Activated gamma-delta T cell (primary cell): ENCODE data around the gene WWOX.

Source experiments
- DNase-seq: peaks from one replicate; lab custom pipeline; 2025; lab: John Stamatoyannopoulos, UW

The WWOX gene

DNA sequence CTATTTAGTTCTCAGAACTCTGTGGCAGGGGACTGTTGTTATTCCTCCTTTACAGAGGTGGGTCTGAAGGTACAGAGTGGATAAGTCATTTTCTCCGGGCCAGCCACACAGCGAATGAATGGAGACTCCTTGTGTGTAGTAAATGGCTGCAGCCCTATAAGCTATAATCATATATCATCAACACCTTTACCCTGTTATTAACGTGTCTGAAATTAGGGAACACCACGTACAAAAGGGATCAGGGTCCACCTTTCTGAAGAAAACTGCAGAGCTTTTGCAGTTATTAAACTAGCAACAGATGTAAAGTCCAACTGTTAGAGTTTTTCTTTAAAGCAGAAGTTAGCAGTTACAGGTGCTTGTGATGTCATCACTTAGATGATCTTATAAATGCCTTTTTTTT, 804.4 kb downstream of the WWOX start:
- no peak for DNase-seq

GRCh38 chr16:78906135-78906534, 806.7 kb downstream of the WWOX start:
- DNase-seq = no peak

DNA sequence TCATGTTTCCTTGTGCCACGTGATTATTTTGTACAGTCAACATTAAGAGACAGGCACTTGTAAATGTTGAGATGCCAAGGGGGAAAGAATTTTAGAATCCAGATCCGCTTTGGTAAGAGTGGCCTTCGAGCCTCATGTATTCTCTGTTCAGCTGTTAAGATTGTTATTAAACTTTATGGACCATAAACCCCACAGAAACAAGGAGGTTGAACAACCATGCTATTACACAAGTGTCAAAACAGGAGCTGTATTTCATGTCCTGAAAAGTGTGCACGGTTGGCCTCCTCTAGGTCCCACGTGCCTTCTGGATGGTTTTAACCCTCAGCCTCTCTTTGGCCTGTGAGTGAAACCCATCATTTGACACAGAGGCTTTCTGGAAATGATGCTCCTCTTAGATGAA, 809.8 kb downstream of the WWOX start:
- no peak for DNase-seq

- no peak for DNase-seq
Measured at GRCh38 chr16:78915811-78916345, 816.4 kb downstream of the WWOX start.

- no peak for DNase-seq
Measured at GRCh38 chr16:78916928-78917545, 817.6 kb downstream of the WWOX start.

DNA sequence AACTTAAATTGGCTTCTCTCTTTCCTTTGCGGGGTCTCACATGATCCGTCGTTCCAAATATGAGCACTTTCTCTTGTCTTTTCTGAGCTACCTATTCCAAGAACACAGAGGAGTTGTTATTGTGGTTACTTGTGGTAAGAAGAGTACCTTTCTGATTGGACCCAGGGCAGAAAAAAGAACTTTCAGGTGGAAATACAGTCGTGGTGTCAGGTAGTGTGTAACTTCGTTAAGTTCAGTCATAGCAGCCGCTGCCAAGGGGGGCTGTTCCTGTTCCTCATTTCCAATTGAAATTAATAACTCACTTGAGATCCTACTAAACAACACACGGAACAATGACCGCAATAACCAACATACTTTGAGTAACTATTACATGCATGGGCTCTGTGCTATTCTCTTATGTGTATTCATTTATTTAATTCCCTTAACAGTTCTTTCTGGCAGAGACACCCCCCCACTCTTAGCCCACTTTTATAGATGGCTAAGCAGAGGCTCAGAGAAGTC, 819.4 kb downstream of the WWOX start:
- DNase-seq = no peak

DNA sequence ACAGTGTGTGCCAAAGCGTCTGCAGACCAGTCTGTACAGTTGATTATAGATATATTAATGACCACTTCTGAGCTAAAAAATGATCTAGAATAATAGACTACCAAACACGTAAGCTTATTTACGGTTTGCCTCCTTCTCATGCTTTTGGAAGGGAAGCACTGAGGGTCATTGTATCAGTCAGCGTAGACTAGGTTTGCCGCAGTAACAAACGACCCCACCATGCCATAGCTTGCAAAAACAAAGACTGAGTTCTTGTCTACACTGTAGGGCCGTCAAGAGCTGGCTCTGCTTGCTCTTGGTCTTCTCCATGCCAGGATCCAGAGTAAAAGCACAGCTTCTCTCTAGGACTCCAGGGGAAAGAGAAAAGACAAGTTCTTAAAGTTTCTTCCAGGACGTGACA, 820.4 kb downstream of the WWOX start:
- no peak for DNase-seq

- DNase-seq = no peak
Measured at GRCh38 chr16:78920621-78921020, 821.2 kb downstream of the WWOX start.

- DNase-seq = no peak
Measured at GRCh38 chr16:78925083-78925767, 825.8 kb downstream of the WWOX start.

DNA sequence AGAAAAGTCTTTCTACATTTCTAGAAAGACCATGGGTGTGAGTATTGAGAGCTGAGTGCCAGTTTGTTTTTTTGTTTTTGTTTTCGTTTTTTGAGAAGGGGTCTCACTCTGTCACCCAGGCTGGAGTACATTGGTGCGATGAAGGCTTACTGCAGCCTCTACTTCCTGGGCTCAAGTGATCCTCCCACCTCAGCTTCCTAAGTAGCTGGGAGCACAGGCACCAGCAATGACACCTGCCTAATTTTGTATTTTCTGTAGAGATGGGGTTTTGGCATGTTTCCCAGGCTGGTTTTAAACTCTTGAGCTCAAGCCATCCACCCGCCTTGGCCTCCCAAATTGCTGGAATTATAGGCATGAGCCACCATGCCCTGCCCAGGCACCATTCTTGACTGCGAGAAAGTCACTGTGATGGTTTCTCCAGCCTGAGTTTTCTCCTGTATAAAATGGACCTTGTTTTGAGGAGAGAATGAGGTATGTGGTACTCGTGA, 827.3 kb downstream of the WWOX start:
- DNase-seq = no peak

GRCh38 chr16:78927766-78928165, 828.3 kb downstream of the WWOX start:
- no peak for DNase-seq

DNA sequence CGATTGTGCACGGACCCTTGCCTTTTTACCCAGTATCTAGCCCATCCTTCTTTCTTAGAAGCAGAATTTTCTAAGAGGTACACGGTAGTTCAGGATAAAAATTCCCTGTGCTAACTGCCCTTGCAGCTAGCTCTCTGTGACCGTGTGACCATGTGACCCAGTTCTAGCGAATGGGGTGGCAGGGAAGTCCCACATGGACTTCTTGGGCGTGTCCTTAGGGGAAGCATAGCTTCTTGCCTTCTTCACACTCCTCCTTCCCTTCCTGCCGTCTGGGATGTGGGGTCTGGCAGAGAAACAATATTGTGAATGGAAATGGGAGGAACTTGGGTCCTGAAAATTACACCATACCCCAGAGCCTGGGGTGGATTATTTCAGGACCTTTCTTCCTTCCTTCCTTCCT, 830.4 kb downstream of the WWOX start:
- DNase-seq = no peak

DNA sequence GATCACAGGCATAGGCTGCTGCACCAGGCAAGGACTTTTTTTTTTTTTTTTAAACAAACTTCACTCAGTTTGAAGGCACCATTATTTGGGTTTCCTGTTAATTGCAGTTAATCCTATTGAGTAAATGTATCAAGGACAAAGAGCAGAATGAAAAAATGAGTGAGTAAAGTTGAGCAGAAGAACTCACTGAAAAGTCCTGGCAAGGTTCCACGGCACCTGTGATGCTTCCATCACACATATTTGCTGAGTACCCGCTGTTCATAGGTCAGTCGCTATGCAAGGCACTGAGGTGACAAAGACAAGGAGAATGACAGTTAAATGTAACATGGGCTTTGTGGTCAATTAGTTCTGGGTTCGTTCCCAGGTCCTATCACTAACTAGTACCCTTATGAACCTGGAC, 831.1 kb downstream of the WWOX start:
- no peak for DNase-seq

GRCh38 chr16:78931267-78931666, 831.8 kb downstream of the WWOX start:
- no peak for DNase-seq

- DNase-seq = no peak
Measured at GRCh38 chr16:78931678-78932077, 832.2 kb downstream of the WWOX start.

GRCh38 chr16:78932355-78932943, 833.0 kb downstream of the WWOX start:
- no peak for DNase-seq

- DNase-seq = no peak
Measured at GRCh38 chr16:78936060-78936459, 836.6 kb downstream of the WWOX start.

DNA sequence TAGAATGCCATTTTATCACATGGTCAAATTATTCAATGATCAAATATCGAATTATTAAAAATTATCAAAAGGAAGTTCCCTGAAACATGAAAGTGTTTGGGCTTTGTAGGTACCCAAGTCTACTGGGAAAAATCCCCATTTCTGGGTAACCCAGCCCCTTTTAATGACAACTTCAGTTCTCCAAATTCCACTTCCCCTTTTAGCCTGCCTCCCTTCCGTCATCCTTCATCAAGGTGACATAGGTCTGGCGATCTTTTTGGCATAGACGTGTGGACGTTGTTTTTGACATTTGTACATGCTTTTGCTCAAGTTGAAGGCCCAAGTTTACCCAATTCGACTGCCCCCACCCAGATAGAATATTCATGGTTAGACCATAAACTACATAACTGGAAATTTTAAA, 840.1 kb downstream of the WWOX start:
- no peak for DNase-seq

DNA sequence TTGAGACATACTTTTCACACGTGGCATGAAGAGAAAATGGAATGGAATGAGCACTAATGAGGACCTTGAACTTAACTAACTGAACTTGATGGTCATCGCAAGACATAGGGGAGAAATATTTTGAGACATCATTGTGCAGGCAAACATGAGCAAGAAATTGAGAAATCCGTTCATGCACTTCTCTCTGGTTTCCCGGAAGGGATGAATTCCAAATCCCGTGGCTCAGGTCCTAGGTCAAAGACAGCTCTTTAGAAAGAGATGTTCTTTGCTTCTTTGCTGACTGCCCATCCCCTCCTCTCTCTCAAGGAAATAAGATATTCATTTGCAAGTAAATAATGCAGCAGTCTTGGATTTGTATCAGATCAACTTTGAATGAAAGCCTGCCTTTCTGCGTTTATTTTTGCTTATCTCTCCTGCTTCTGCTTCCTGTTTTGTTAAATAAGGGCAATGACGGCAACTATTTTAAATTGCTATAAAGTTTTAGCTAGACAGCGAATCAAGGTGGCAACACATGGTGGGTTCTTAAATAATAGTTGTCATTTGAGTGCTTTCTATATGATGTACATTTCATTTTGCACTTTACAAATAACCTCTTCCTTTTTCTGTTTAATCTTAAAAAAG, 843.3 kb downstream of the WWOX start:
- DNase-seq = no peak

- no peak for DNase-seq
Measured at GRCh38 chr16:78945336-78945735, 845.9 kb downstream of the WWOX start.

DNA sequence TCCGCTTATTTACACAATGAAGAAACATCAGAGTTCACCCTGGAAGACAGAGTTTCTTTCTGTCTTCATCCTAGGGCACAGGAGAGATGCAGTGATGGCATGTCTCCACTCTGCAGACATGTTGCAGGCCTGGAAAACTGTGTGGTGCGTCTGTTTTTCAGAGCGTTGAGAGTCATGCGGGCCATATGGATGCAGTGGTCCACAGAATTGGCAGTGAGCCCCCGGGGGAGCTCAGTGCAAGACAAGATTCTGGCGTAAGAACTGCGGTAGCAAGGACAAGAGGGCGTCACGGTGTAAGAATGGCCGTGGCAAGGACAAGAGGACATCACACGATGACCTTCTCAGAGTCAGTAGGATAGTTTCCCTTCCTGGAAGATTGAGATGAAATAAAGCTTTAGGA, 847.1 kb downstream of the WWOX start:
- no peak for DNase-seq

DNA sequence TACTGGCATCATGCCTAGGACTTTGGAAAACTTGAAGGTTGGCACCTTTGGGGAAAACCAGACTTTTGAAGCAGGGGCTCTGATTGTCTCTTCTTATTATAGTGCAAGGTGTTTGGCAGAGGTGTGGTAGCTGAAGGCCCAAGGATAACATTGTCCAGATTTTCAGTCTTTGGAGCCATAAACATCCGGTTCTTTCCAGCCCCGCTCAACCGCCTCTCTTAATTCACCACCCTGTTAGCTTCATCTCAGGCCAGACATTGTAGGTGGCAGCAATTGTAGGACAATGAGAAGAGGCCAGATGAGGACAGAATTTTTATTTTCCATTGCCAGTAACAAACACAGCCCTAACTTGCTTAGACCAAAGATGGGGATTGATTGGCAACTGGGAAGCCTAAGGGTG, 851.3 kb downstream of the WWOX start:
- DNase-seq = no peak

DNA sequence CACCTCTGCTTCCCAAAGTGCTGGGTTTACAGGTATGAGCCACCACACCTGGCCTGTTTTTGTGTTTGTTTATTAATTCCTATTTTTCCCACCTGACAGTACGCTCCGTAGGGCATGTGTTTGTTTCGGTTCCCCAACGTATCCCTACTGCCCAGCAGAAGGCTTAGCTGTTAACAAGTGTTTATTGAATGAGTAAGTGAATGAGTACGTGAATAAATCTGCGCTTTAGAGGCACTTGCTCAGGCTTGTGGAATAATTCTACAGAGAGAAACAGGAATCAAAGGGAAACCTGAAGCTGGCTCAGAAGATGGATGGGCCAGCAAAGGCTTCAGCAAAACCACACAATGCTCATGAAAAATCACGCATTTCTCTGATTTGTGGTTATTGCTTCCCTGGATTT, 853.2 kb downstream of the WWOX start:
- DNase-seq = no peak
